Heart left ventricle (tissue), 16 donors: ENCODE results near the gene GH2. TPM values are rescaled to one million over a fixed set of nuclear protein-coding genes. Genes with fewer than 3 reads are reported as not detected.

Experiments used
- ATAC-seq, 4 donors: fragments of 200-7000 bp; cut with Tn5 transposase; one replicate each; pipeline ENCODE4 v1.9.1; 2020 to 2022; ENCODE audit warnings: moderate library complexity in 4 of 4, mild to moderate bottlenecking in 3 of 4, moderate number of reproducible peaks in 1 of 4
- DNase-seq, 5 donors: peaks; one replicate each; pipeline ENCODE4 v3.0.0-alpha.2; 2020
- H3K27ac ChIP-seq, 12 donors: fragments of 200-600 bp; sonication (generic) in 4 of 12; one replicate each; pipeline versions ENCODE4 v1.5.0 to v1.8.0; 2016 to 2022; ENCODE audit warnings: mild to moderate bottlenecking in 2 of 12
- H3K27me3 ChIP-seq, 9 donors: fragments of 200-600 bp; sonication (generic) in 2 of 9; one replicate each; pipeline versions ENCODE4 v1.5.1 to v1.8.0; 2016 to 2022; ENCODE audit warnings: mild to moderate bottlenecking in 3 of 9
- H3K36me3 ChIP-seq, 9 donors: fragments of 200-600 bp; sonication (generic) in 2 of 9; one replicate each; pipeline versions ENCODE4 v1.5.0 to v1.8.0; 2018 to 2022; ENCODE audit warnings: mild to moderate bottlenecking in 2 of 9
- H3K4me1 ChIP-seq, 12 donors: fragments of 200-600 bp; sonication (generic) in 4 of 12; one replicate each; pipeline versions ENCODE4 v1.5.0 to v1.8.0; 2016 to 2022; ENCODE audit warnings: mild to moderate bottlenecking in 3 of 12
- H3K4me3 ChIP-seq, 12 donors: fragments of 200-600 bp; sonication (generic) in 4 of 12; one replicate each; pipeline versions ENCODE4 v1.5.0 to v1.8.0; 2017 to 2022; ENCODE audit warnings: mild to moderate bottlenecking in 9 of 12, moderate library complexity in 4 of 12
- H3K9me3 ChIP-seq, 12 donors: fragments of 200-600 bp; sonication (generic) in 4 of 12; one replicate each; pipeline versions ENCODE4 v1.5.0 to v1.8.0; 2016 to 2022; ENCODE audit warnings: mild to moderate bottlenecking in 1 of 12
- CTCF ChIP-seq, 12 donors: fragments of 200-600 bp; sonication (generic) in 4 of 12; IDR thresholded peaks; one replicate each; pipeline versions ENCODE4 v1.5.0 to v1.8.0; 2018 to 2022; ENCODE audit warnings: antibody characterized with exemption in 12 of 12, mild to moderate bottlenecking in 5 of 12
- POLR2A ChIP-seq, 2 donors: fragments of 450-650 bp; IDR thresholded peaks; one replicate each; pipeline ENCODE4 v1.6.1; 2017; ENCODE audit warnings: antibody characterized with exemption in 2 of 2, mild to moderate bottlenecking in 2 of 2, moderate library complexity in 2 of 2
- WGBS, 4 donors: extraction: QIAGEN DNeasy Blood & Tissue Kit in 2 of 4; methylation state at CpG; one replicate each; pipeline versions ENCODE4 v1.1.5 to v1.1.7; 2013 to 2018; 5-methylcytosine and 5-hydroxymethylcytosine counted together
- intact Hi-C, 10 donors: fragments of 100-400 bp; cut with DNase I; formaldehyde crosslinking; loops; one replicate each; pipeline versions ENCODE4 v1.11.1 to v1.14.2; 2022
- polyA plus RNA-seq, 2 donors: library from polyadenylated mRNA; stranded (reverse); fragments of 200-250 nt; gene quantifications; one replicate each; pipeline ENCODE4 v1.2.3, GENCODE V29; 2013
- total RNA-seq, 9 donors: library from RNA; depleted of rRNA in 2 of 9; stranded (reverse); fragments of >200 nt in 2 of 9; fragmentation: NEBNext Ultra II Directional in 3 of 9; extraction: Animal tissue kit (Norgen Biotek cat#: 25700) in 3 of 9; gene quantifications; one replicate each; pipeline versions ENCODE4 v1.1.0 to v1.2.4, GENCODE V29; 2016 to 2023
- donor health status: ischemic (EF 13 %, LVEDD 7.1; RV severe dilation, severe dysfunction).
- donor health status: healthy with polysubstance abuse.
- donor health status: DM: no; HTN: yes; CAD: no.
- donor health status: DM: no; HTN: no; CAD: no.
- donor health status: ischemic (EF 25% LVEDD 6.9; RV normal size, moderate dysfunction).
- donor health status: ischemic (EF 25% LVEDD 5.7; RV mildly dilated, moderate dysfunction).
- donor health status: healthy.
- donor health status: DM: yes; HTN: yes; CAD: no.
- donor health status: ischemic (EF 35%, LVEDD 5.7; RV mildly dilated, moderate dysfunction).
- donor health status: nonischemic (EF 11% LVEDD 7.7; RV severe dilation, severe dysfunction).
- donor health status: DM: yes; HTN: yes; CAD: no.
- donor health status: PGD.
- donor health status: ischemic (EF 29% LVEDD 5.4; RV normal size, mild dysfunction).
- donor health status: nonischemic (EF 23%, LVEDD 6.1; RV moderate dilation, normal function).

GH2 gene
- total and polyA plus RNA-seq, 11 donors: not detected

GRCh38 chr17:63842540-63843386 is 39.0 kb downstream of the GH2 start, which contains the start of gene SMARCD2:
TSS of gene SMARCD2 (minus strand) at chr17:63842685. CDS start at chr17:63842674, 11 bp downstream.
- H3K36me3 ChIP-seq: no peaks in the 10 kb centered on the region
- DNase-seq (peak; percentile 99 to 100 (median 99)), ATAC-seq (peak; percentile 86 to 92 (median 88))
- no peaks in the 10 kb centered on the region for H3K27me3 ChIP-seq
- peak within 1 kb of the TSS; percentile 69 to 99 (median 93) for H3K4me3 ChIP-seq
- peaks cover 19 to 52% (median 44%) of the 10 kb centered on the region in 12 donors for H3K4me1 ChIP-seq
- 0% methylated on average over 39 to 92 of the region's 92 CpGs for WGBS, 4 donors
- intact Hi-C loops: loop anchor here in 3 of 10 donors (1.0 to 5.0 kb wide), 3 partner anchors 15 to 70 kb away; partner anchors contain the start of genes FTSJ3 (in 3 of the 3), PSMC5 (in 3 of the 3), CCDC47 (in 2 of the 3) and DDX42 (in 1 of the 3)
- H3K27ac ChIP-seq: peak within 1 kb of the TSS; percentile 84 to 98 (median 94)
- no peaks in the 10 kb centered on the region for H3K9me3 ChIP-seq
- TF ChIP-seq CTCF (IDR thresholded peaks at IDR 0.05) (peak in 3 of 12 donors; percentile 4 to 10 (median 7)), POLR2A (IDR thresholded peaks at IDR 0.05) (peak in 1 of 2 donors; percentile 90)

- H3K36me3 ChIP-seq: peaks cover 0 to 5% (median 3%) of the 10 kb centered on the region in 9 donors
- H3K27me3 ChIP-seq: no peaks in the 10 kb centered on the region
- 1 to 2% (median 1%) methylated on average over 27 to 36 of the region's 36 CpGs for WGBS, 4 donors
- ATAC-seq: no peak
- intact Hi-C loops: loop anchor here in 3 of 10 donors (1.0 to 5.0 kb wide), 3 partner anchors 15 to 70 kb away; partner anchors contain the start of genes FTSJ3 (in 3 of the 3), PSMC5 (in 3 of the 3), CCDC47 (in 2 of the 3) and DDX42 (in 1 of the 3)
- H3K9me3 ChIP-seq: no peaks in the 10 kb centered on the region
- peaks cover 21 to 58% (median 46%) of the 10 kb centered on the region in 12 donors for H3K4me1 ChIP-seq
- DNase-seq: peak; percentile 45 to 72 (median 48)
- peak overlapping the region; percentile 69 to 99 (median 93) for H3K4me3 ChIP-seq
- peak overlapping the region; percentile 84 to 98 (median 94) for H3K27ac ChIP-seq
- TF ChIP-seq POLR2A (IDR thresholded peaks at IDR 0.05) (no peak), CTCF (IDR thresholded peaks at IDR 0.05) (no peak)
Measured at GRCh38 chr17:63842173-63842539, 39.6 kb downstream of the GH2 start.

- intact Hi-C loops: loop anchor here in 3 of 10 donors (1.0 to 5.0 kb wide), 3 partner anchors 14 to 69 kb away; partner anchors contain the start of genes FTSJ3 (in 3 of the 3), PSMC5 (in 3 of the 3), CCDC47 (in 2 of the 3) and DDX42 (in 1 of the 3)
- Histone ChIP-seq H3K4me1 (peaks cover 21 to 60% (median 47%) of the 10 kb centered on the region in 12 donors), H3K9me3 (no peaks in the 10 kb centered on the region), H3K4me3 (peak overlapping the region; percentile 69 to 99 (median 93)), H3K36me3 (peaks cover 0 to 11% (median 9%) of the 10 kb centered on the region in 9 donors), H3K27ac (peak overlapping the region; percentile 84 to 98 (median 94)), H3K27me3 (no peaks in the 10 kb centered on the region)
- DNase-seq: peak; percentile 56 to 86 (median 72)
- peak; percentile 3 to 14 (median 10) for ATAC-seq
- TF ChIP-seq CTCF (IDR thresholded peaks at IDR 0.05) (no peak), POLR2A (IDR thresholded peaks at IDR 0.05) (no peak)
- 4 to 6% (median 4%) methylated on average over 22 to 26 of the region's 26 CpGs for WGBS, 4 donors
Measured at GRCh38 chr17:63841350-63842172, 40.2 kb downstream of the GH2 start.
